Tibial artery (tissue), 4 donors: ENCODE data around the gene NPAP1.
"Not testable (repeated sequence)": the region's sequence is repeated elsewhere in the genome, so short reads cannot be mapped to it uniquely, and the experiment has no call there.

Source experiments
- DNase-seq, 2 donors: peaks; one replicate each; pipeline ENCODE4 v3.0.0-alpha.2; 2019
- H3K27ac ChIP-seq, 2 donors: fragments of 200-600 bp; sonication (generic) in 1 of 2; 1 replicate in 1 of 2; 2 replicates in 1 of 2; pipeline ENCODE4 v1.5.1; 2018 to 2019; ENCODE audit warnings: mild to moderate bottlenecking in 1 of 2
- H3K27me3 ChIP-seq, 2 donors: fragments of 200-600 bp; sonication (generic) in 1 of 2; one replicate each; pipeline versions ENCODE4 v1.5.1 to v1.6.0; 2016 to 2019
- H3K36me3 ChIP-seq, 3 donors: fragments of 200-600 bp; sonication (generic) in 2 of 3; one replicate each; pipeline ENCODE4 v1.5.1; 2016 to 2019; ENCODE audit warnings: mild to moderate bottlenecking in 2 of 3
- H3K4me1 ChIP-seq, 4 donors: fragments of 200-600 bp; sonication (generic) in 2 of 4; 1 replicate in 3 of 4; 2 replicates in 1 of 4; pipeline ENCODE4 v1.5.1; 2016 to 2019
- H3K4me3 ChIP-seq, 2 donors: fragments of 200-600 bp; sonication (generic) in 1 of 2; 1 replicate in 1 of 2; 2 replicates in 1 of 2; pipeline ENCODE4 v1.5.1; 2018 to 2019; ENCODE audit warnings: mild to moderate bottlenecking in 2 of 2
- H3K9me3 ChIP-seq, 3 donors: fragments of 200-600 bp; sonication (generic) in 1 of 3; one replicate each; pipeline ENCODE4 v1.5.1; 2016 to 2019
- intact Hi-C: fragments of 100-400 bp; cut with DNase I; formaldehyde crosslinking; loops from one replicate; pipeline ENCODE4 v1.15.0; 2023; ENCODE audit warnings: low total_unique reads
- TF ChIP-seq, protein P1 (sequence below), 2 experiments: fragments of 200-600 bp in 1 of 2; fragments of 450-650 bp in 1 of 2; IDR thresholded peaks; one replicate each; pipeline ENCODE4 v1.5.1; 2017 to 2019; ENCODE audit warnings: antibody characterized with exemption in 2 of 2, mild to moderate bottlenecking in 1 of 2, moderate library complexity in 1 of 2

NPAP1 gene, protein sequence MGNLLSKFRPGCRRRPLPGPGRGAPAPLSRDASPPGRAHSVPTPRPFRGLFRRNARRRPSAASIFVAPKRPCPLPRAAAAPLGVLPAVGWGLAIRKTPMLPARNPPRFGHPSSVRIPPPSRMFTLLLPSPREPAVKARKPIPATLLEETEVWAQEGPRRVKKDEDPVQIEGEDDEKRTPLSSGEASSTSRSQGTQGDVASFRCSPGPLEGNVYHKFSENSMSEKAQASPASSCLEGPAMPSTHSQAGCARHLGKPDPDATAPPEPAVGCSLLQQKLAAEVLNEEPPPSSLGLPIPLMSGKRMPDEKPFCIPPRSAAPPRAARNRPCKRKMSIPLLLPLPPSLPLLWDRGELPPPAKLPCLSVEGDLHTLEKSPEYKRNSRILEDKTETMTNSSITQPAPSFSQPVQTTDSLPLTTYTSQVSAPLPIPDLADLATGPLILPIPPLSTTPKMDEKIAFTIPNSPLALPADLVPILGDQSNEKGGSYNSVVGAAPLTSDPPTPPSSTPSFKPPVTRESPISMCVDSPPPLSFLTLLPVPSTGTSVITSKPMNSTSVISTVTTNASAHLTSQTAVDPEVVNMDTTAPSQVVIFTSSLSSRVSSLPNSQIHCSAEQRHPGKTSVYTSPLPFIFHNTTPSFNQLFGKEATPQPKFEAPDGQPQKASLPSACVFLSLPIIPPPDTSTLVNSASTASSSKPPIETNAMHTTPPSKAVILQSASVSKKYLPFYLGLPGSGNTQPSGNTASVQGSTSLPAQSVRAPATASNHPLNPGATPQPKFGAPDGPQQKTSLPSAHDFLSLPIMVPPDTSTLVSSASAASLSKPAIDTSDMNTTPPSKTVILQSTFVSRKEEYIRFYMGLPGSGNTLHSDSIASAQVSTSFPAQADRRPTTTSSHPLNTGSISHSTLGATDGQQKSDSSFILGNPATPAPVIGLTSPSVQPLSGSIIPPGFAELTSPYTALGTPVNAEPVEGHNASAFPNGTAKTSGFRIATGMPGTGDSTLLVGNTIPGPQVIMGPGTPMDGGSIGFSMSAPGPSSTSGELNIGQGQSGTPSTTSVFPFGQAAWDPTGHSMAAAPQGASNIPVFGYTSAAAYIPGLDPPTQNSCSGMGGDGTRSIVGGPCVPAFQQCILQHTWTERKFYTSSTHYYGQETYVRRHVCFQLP

DNA sequence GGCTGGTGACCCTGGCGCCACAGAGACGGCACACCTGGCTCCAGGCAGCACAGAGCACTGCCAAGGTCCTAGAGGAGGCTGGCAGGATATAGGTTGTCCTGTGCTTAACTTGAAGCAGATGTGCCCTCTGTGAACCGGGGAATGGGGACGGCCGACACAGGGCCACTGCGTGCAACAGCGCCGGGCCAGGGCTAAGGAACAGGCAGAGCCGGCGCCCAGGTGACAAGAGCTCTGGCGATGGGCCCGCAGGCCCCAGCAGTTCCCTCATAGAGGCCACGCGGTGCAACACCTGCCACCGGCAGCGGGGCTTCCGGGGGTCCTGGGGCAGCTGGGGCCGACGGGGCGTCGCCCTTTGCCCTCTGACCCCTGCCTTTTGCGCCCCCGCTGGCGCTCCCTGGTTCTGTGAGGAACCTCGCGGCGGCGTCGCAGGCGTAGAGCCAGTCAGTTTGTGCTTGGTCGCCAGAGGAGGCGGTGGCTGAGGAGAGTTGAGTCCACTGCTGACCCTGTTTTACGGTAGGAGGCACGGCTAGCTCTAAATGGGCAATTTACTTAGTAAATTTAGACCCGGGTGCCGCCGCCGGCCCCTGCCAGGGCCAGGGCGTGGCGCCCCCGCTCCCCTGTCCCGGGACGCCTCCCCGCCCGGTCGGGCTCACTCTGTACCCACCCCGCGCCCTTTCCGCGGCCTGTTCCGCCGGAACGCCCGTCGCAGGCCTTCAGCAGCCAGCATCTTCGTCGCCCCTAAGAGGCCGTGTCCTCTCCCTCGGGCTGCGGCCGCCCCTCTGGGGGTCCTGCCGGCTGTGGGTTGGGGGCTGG lies at the start of gene NPAP1:
NPAP1 (plus strand) TSS at position 444 of the 813 bp plus-strand sequence; CDS start at position 537, 93 bp downstream.
- Histone ChIP-seq H3K36me3 (no peaks in the 10 kb centered on the region), H3K4me3 (no peak within 1 kb of the TSS), H3K27me3 (no peaks in the 10 kb centered on the region), H3K27ac (no peak within 1 kb of the TSS), H3K4me1 (no peaks in the 10 kb centered on the region), H3K9me3 (no peaks in the 10 kb centered on the region)
- TF ChIP-seq, protein P1, sequence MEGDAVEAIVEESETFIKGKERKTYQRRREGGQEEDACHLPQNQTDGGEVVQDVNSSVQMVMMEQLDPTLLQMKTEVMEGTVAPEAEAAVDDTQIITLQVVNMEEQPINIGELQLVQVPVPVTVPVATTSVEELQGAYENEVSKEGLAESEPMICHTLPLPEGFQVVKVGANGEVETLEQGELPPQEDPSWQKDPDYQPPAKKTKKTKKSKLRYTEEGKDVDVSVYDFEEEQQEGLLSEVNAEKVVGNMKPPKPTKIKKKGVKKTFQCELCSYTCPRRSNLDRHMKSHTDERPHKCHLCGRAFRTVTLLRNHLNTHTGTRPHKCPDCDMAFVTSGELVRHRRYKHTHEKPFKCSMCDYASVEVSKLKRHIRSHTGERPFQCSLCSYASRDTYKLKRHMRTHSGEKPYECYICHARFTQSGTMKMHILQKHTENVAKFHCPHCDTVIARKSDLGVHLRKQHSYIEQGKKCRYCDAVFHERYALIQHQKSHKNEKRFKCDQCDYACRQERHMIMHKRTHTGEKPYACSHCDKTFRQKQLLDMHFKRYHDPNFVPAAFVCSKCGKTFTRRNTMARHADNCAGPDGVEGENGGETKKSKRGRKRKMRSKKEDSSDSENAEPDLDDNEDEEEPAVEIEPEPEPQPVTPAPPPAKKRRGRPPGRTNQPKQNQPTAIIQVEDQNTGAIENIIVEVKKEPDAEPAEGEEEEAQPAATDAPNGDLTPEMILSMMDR (IDR thresholded peaks at IDR 0.05) = no peak
- intact Hi-C loops = no loop called here
- DNase-seq = no peak

DNA sequence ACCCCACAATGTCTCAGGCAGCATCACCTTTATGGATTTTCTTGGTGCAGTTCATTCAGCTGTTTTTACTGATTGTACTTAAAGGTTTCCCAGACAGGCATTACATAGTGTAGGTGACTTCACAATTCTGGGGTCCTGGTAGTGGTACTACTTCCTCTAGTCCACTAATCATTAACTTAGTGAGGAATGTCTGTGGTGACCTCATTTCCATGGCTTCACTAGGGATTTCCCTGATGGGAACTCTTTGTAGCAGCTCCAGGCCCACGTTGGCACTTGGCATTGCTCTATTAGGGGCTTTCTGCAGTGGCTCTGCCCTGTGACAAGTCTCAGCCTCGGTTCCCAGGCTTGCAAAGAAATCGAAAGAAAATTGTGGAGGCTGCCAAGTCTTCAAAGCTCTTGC lies 48.1 kb upstream of the NPAP1 start:
- H3K4me3 ChIP-seq = no peak overlapping the region
- H3K36me3 ChIP-seq = no peaks in the 10 kb centered on the region
- H3K27ac ChIP-seq = no peak overlapping the region
- TF ChIP-seq, protein P1 (IDR thresholded peaks at IDR 0.05) = no peak
- intact Hi-C loops = no loop called here
- no peak for DNase-seq
- H3K9me3 ChIP-seq = no peaks in the 10 kb centered on the region
- H3K4me1 ChIP-seq = no peaks in the 10 kb centered on the region
- H3K27me3 ChIP-seq = no peaks in the 10 kb centered on the region

DNA sequence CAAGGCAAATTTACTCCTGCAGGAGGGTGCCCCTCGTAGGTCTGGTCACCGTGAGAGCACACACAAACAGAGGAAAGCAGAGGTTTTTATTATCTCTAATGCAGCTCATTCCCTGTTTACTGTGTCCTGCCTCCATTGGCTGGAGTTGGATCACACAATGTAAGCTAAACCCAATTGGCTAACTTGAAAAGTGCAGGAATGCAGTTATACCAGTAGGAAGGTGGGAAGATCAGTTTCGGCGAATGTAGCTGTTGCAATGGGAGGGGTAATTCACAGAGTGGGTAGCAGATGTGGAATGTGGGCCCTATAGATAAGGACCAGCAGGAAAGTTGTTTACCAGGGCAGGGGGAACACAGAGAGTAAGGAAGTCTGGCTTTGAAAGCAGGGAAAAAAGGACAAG lies 42.5 kb upstream of the NPAP1 start:
- no peaks in the 10 kb centered on the region for H3K4me1 ChIP-seq
- no peak overlapping the region for H3K27ac ChIP-seq
- H3K9me3 ChIP-seq = peaks cover 0 to 10% (median 0%) of the 10 kb centered on the region in 3 donors
- H3K4me3 ChIP-seq = no peak overlapping the region
- TF ChIP-seq, protein P1 (IDR thresholded peaks at IDR 0.05) = no peak
- no peaks in the 10 kb centered on the region for H3K27me3 ChIP-seq
- no peaks in the 10 kb centered on the region for H3K36me3 ChIP-seq
- no peak for DNase-seq
- intact Hi-C loops = no loop called here

DNA sequence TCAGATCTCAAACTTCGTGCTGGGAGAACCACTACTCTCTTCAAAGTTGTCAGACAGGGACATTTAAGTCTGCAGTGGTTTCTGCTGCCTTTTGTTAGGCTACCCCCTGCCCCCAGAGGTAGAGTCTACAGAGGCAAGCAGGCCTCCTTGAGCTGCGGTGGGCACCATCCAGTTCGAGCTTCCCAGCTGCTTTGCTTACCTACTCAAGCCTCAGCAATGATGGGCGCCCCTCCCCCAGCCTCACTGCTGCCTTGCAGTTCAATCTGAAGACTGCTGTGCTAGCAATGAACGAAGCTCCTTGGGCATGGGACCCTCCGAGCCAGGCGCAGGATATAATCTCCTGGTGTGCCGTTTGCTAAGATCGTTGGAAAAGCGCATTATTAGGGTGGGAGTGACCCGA lies 36.2 kb upstream of the NPAP1 start:
- H3K27me3 ChIP-seq, intact Hi-C loops, H3K27ac ChIP-seq, H3K4me3 ChIP-seq, H3K9me3 ChIP-seq, H3K36me3 ChIP-seq, DNase-seq, H3K4me1 ChIP-seq: not testable (repeated sequence)

DNA sequence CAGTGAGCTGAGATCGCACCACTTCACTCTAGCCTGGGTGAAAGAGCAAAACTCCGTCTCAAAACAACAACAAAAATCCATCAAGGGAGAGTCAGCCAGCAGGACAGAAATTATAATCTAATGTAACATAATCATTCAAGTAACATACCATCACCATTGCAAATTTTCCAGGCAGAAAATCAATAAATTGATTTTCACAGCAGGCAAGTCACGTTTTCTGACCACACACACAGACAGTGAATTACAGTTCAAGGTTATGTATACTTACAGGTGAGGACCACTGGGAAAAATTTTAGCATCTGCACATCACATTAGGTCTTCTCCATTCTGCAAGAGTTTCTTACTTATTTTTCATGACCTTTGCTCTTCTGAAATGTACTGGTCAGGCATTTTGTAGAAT lies 29.9 kb upstream of the NPAP1 start:
- no peaks in the 10 kb centered on the region for H3K36me3 ChIP-seq
- TF ChIP-seq, protein P1 (IDR thresholded peaks at IDR 0.05) = no peak
- no peaks in the 10 kb centered on the region for H3K4me1 ChIP-seq
- H3K9me3 ChIP-seq = no peaks in the 10 kb centered on the region
- H3K27ac ChIP-seq = no peak overlapping the region
- no peak overlapping the region for H3K4me3 ChIP-seq
- no peak for DNase-seq
- no peaks in the 10 kb centered on the region for H3K27me3 ChIP-seq
- intact Hi-C loops = no loop called here
